ENCODE results near the gene XRCC6. TPM values are rescaled to one million over a fixed set of nuclear protein-coding genes. Genes with fewer than 3 reads are reported as not detected.

The XRCC6 gene
- total RNA-seq, 1 experiment from 2014 or later, result 474 TPM

DNA sequence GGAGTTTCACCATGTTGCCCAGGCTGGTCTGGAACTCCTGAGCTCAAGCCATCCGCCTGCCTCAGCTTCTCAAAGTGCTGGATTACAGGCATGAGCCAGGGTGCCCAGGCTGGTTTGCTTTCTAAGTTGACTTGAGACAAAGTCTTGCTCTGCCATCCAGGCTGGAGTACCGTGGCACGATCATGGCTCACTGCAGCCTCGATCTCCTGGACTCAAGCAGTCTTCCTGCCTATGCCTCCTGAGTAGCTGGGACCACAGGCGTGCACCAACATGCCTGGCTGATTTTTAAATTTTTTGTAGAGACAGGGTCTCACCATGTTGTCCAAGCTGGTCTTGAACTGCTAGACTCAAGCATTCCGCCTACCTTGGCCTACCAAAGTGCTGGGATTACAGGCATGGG is 36.6 kb downstream of the XRCC6 start:
- no peak overlapping the region for H3K4me3 Mint-ChIP-seq
- no peak for ATAC-seq
- DNase-seq (ENCODE audit: low spot score), result no peak
- no peaks in the 10 kb centered on the region for H3K9me3 Mint-ChIP-seq
- TF ChIP-seq ATF3 (CRISPR knock-in tag; conservative IDR thresholded peaks at IDR 0.05) (no peak), EMX1 (CRISPR knock-in tag; IDR thresholded peaks at IDR 0.05) (no peak), ZNF219 (CRISPR knock-in tag; IDR thresholded peaks at IDR 0.05; ENCODE audit: borderline replicate concordance) (no peak), TEAD1 (CRISPR knock-in tag; IDR thresholded peaks at IDR 0.05) (no peak), FOXP1 (CRISPR knock-in tag; IDR thresholded peaks at IDR 0.05; ENCODE audit: borderline replicate concordance) (no peak), ZNF317 (CRISPR knock-in tag; IDR thresholded peaks at IDR 0.05; ENCODE audit: borderline replicate concordance, low read depth) (no peak), ESRRA (CRISPR knock-in tag; IDR thresholded peaks at IDR 0.05; ENCODE audit: borderline replicate concordance) (no peak), ZBTB21 (CRISPR knock-in tag; IDR thresholded peaks at IDR 0.05; ENCODE audit: borderline replicate concordance) (no peak), ZNF671 (CRISPR knock-in tag; IDR thresholded peaks at IDR 0.05) (no peak), SP1 (CRISPR knock-in tag; conservative IDR thresholded peaks at IDR 0.05) (no peak), HMGA2 (CRISPR knock-in tag; IDR thresholded peaks at IDR 0.05) (no peak; the same call in 1 of the 2 replicates), ZNF423 (CRISPR knock-in tag; IDR thresholded peaks at IDR 0.05) (no peak), CDX4 (CRISPR knock-in tag; IDR thresholded peaks at IDR 0.05; ENCODE audit: borderline replicate concordance) (no peak), ETV6 (CRISPR knock-in tag; IDR thresholded peaks at IDR 0.05) (no peak), OVOL2 (CRISPR knock-in tag; IDR thresholded peaks at IDR 0.05; ENCODE audit: borderline replicate concordance) (no peak)
- H3K36me3 Mint-ChIP-seq, result peaks cover 71% of the 10 kb centered on the region
- H3K27ac Mint-ChIP-seq, result no peak overlapping the region
- no peaks in the 10 kb centered on the region for H3K27me3 Mint-ChIP-seq (ENCODE audit: low read depth)
- CTCF ChIA-PET, result interaction anchor here (1.6 to 1.7 kb wide), 3 partner anchors 9 to 39 kb away, joined by 4 to 9 read pairs (median 5); no protein-coding TSS in a partner anchor
- no peaks in the 10 kb centered on the region for H3K4me1 Mint-ChIP-seq
- POLR2A ChIA-PET, result interaction anchor here (1.3 kb wide), 1 partner anchor 37 kb away, joined by 3 read pairs; the partner anchor contains the start of genes DESI1 and XRCC6

GRCh38 chr22:41658869-41659268 is 37.8 kb downstream of the XRCC6 start:
- Mint-ChIP-seq H3K36me3 (peaks cover 70% of the 10 kb centered on the region), H3K9me3 (no peaks in the 10 kb centered on the region), H3K27me3 (ENCODE audit: low read depth) (no peaks in the 10 kb centered on the region), H3K27ac (no peak overlapping the region), H3K4me3 (no peak overlapping the region), H3K4me1 (no peaks in the 10 kb centered on the region)
- ATAC-seq, result no peak
- DNase-seq (ENCODE audit: low spot score), result no peak
- ChIA-PET CTCF (interaction anchor here (1.7 kb wide), 1 partner anchor 8 kb away, joined by 4 read pairs; no protein-coding TSS in a partner anchor), POLR2A (no interaction called here)
- TF ChIP-seq AR (CRISPR knock-in tag; IDR thresholded peaks at IDR 0.05) (no peak), GRHL2 (CRISPR knock-in tag; IDR thresholded peaks at IDR 0.05; ENCODE audit: insufficient replicate concordance, severe bottlenecking) (no peak), EMX1 (CRISPR knock-in tag; IDR thresholded peaks at IDR 0.05) (no peak), ATF2 (CRISPR knock-in tag; IDR thresholded peaks at IDR 0.05; ENCODE audit: borderline replicate concordance, low read depth) (no peak), E2F4 (CRISPR knock-in tag; IDR thresholded peaks at IDR 0.05; ENCODE audit: borderline replicate concordance, low read depth) (no peak), CTCF (IDR thresholded peaks at IDR 0.05) (no peak)
- TF ChIP-seq, protein P1, sequence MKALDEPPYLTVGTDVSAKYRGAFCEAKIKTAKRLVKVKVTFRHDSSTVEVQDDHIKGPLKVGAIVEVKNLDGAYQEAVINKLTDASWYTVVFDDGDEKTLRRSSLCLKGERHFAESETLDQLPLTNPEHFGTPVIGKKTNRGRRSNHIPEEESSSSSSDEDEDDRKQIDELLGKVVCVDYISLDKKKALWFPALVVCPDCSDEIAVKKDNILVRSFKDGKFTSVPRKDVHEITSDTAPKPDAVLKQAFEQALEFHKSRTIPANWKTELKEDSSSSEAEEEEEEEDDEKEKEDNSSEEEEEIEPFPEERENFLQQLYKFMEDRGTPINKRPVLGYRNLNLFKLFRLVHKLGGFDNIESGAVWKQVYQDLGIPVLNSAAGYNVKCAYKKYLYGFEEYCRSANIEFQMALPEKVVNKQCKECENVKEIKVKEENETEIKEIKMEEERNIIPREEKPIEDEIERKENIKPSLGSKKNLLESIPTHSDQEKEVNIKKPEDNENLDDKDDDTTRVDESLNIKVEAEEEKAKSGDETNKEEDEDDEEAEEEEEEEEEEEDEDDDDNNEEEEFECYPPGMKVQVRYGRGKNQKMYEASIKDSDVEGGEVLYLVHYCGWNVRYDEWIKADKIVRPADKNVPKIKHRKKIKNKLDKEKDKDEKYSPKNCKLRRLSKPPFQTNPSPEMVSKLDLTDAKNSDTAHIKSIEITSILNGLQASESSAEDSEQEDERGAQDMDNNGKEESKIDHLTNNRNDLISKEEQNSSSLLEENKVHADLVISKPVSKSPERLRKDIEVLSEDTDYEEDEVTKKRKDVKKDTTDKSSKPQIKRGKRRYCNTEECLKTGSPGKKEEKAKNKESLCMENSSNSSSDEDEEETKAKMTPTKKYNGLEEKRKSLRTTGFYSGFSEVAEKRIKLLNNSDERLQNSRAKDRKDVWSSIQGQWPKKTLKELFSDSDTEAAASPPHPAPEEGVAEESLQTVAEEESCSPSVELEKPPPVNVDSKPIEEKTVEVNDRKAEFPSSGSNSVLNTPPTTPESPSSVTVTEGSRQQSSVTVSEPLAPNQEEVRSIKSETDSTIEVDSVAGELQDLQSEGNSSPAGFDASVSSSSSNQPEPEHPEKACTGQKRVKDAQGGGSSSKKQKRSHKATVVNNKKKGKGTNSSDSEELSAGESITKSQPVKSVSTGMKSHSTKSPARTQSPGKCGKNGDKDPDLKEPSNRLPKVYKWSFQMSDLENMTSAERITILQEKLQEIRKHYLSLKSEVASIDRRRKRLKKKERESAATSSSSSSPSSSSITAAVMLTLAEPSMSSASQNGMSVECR (CRISPR knock-in tag; IDR thresholded peaks at IDR 0.05; ENCODE audit: borderline replicate concordance), result no peak
